ENCODE results near the gene ITGAX.

ITGAX gene

DNA sequence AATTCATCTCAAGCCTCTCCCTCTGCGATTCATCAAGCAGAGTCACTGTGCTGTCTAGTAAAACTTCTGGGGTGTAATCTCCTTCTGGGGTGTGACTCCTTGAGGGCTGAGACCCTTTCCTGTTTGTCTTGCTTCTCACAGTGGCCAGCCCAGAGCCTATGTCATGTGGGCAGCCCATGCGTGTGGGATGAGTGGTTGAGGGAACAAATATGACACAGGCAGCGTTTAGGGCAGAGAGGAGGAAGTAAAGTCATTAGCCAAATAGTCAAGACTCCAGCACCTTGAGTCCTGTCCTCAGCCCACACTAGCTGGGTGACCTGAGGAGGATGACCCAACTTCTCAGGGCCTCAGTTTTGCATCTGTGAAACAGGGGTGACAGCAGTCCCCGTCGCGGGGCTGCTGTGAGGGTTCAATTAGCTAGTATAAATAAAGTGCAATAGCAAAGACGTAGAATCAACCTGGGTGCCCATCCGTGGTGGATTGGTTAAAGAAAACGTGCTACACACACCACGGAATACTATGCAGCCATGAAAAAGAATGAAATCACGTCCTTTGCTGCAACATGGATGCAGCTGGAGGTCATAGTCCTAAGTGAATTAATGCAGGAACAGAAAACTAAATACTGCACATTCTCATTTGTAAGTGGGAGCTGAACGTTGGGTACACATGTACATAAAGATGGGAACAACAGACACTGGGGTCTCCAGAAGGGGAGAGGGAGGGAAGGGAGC lies 4.5 kb upstream of the ITGAX start:
- DNase-seq (ENCODE audit: low read depth): no peak

DNA sequence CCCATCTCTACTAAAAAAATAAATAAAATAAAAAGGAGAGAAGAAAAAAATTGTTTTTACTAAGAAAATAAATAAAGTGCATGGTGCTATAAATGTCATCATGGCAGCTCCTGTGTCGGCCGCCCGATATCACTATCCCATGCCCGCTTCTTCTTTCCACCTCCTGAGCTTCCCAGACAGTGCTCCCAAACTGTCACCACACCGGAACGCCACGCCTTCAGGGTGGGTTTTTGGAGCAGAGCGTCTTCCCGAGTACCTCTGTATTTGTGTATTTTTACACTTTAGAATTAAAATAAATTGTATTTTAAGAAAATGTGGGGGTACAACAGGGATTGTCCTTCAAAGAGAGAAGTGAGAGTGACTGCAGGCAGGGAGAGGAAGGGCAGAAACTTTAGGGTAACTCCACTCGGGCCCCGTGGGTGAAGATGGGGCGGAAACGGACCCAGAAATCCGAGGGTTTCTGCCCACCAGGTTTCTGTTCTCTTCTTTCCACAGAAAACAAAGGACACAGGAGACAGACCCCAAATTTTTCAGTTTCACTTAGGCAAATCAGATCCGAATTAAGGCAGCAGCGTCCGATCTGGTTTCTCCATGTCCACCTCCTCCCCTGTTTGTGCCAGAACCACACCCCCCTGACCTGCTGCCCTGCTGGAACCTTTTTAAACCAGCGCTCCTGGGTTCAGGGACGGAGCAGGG lies 3.6 kb upstream of the ITGAX start:
- DNase-seq (ENCODE audit: low read depth): no peak

DNA sequence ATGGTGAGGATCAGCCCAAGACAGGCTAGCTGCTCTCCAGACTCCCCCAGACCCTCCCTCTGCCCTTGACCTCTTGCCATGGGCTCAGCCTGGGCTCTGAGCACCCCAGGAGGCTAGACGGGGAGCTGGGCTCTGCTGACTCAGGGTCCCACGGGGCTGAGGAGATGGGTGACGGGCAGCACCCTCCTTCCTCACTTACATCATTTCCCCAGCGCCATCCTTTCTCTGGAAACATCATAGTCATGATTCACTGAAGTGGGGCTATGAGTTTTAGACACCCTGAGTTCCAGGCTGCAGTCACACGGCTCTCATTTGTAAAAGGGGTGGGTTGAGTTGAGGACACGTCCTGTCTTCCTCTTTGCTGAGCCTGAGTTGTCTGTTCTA lies 3.0 kb upstream of the ITGAX start:
- no peak for DNase-seq (ENCODE audit: low read depth)

DNA sequence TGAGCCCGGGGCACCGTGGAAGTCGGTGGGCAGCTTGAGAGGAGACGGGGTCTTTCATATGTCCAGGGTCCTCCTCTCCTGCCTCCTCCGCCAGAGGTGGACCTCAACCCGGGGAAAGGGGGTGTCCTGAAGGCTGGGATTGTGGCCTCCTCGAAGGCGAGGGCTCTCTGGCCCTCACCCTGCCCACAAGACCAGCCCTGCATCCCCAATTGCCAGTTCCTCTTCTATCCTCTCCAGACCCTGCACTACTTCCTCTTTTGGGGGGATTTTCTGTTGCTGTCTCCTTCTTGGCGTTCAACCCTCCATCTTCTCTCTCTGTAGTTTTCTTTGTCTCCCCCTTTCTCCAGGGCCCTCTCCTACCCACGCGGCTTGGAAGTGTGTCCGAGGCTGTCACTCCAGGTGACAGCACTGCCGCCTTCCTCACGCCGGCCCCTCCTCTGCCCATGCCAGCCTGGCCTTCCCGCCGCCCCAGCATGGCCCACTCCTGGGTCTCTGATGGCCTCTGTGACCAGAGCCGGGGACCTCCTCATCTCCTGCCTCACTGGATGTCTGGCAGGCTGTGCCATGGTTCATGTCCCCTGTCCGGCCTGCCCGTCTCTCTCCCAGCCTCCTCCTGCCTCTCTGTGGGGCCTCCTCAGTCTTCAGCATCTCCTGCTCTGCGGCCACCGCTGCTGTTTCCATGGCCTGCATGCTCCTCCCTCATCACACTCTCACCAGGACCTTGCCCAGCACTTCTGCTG lies 2.4 kb upstream of the ITGAX start:
- no peak for DNase-seq (ENCODE audit: low read depth)

DNA sequence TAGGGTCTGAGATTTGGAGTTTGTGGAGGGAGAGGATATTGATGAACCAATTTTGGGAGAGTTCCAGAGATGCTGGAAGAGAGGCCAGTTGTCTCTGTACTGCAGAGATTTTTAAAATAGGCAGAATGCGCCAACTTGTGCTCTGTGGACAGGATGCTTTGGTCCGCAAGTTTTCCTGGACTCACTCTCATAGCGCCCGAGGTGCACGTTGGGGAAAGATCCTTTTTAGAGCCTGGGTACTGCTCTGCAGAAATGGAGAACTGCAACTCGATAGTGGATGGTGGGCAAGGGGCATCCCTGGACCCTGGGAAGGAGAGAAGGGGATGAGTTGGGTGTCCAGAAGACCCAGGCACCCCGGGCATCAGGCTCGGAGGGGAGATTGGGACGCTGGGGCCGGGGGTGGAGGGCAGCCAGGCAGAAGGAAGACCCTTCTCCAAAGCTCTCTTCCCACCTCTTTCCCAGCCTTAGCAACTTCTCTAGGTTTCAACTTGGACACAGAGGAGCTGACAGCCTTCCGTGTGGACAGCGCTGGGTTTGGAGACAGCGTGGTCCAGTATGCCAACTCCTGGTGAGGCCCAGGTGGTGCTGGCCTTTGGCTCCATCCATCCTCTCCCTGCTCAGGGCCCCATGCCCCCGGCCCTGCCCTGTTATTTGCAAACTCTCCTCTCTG lies 590 bp downstream of the ITGAX start:
- DNase-seq (ENCODE audit: low read depth): no peak

DNA sequence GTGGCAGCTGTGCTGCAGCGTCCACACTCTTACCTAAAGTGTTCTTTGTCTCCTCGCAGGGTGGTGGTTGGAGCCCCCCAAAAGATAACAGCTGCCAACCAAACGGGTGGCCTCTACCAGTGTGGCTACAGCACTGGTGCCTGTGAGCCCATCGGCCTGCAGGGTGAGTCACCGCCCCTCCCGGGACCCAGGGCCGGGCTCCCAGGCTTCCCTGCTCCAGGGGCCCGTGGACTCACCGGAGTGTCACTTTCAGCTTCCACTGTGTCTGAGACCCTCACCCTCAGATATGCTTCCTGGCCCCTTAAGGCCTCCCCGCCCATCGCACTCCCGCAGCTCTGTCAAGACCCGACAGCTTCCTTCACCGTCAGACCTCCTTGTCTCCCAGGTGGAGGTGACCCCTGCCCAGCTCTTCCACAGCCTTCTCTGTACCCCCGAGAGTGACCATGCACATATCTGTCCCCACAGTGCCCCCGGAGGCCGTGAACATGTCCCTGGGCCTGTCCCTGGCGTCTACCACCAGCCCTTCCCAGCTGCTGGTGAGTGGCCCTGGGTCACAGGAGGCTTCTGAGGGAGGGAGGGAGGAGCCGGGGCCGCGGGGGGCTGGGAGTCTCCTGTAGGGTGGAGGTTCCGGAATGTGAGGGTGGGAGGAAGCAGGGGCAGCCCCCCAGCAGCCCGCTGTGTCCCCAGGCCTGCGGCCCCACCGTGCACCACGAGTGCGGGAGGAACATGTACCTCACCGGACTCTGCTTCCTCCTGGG lies 1.8 kb downstream of the ITGAX start:
- no peak for DNase-seq (ENCODE audit: low read depth)

DNA sequence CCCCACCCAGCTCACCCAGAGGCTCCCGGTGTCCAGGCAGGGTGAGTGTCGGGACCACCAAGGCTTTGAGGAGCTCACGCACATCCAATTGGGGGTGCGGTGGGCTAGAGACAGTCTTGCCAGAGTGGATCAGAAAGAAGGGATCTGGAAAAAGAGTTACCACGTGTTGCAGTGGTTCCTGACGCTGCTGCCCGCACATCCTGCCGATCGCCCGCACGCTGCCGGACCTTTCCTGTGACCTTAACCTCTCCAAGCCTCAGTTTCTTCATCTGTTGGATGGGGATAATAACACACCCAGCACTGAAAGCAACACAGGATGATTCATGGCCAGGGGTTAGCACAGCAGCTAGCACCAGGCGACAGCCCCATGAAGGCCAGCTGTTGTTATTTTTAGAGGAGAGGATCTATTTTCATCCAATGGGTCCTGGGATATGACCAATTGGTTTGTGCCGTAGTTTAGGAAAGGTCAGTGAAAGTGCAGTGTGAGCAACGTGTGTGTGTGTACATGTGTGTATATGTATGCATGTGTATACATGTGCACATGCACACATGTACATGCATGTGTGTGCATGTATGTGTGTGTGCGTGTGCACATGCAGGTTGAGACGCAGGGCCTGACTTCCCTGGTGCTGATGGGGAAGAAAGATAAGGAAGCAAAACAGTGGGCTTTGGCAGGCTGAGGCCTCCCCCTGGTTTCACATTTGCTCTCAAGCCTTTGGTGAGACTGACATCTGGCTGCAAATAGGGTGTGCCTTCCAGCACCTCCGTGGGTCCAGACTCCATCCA lies 2.5 kb downstream of the ITGAX start:
- DNase-seq (ENCODE audit: low read depth): no peak

DNA sequence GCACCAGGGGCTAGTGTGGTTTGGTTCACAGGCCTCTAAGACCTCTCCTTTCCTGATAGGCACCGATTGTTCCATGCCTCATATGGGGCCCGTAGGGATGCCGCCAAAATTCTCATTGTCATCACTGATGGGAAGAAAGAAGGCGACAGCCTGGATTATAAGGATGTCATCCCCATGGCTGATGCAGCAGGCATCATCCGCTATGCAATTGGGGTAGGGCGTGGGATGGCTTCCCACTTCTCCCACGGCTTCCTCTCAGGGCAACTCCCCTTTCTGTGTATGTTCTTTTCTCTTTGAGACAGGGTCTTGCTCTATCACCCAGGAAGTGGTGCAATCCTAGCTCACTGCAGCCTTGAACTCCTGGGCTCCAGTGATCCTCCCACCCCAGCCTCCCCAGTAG lies 5.3 kb downstream of the ITGAX start:
- DNase-seq (ENCODE audit: low read depth): no peak

DNA sequence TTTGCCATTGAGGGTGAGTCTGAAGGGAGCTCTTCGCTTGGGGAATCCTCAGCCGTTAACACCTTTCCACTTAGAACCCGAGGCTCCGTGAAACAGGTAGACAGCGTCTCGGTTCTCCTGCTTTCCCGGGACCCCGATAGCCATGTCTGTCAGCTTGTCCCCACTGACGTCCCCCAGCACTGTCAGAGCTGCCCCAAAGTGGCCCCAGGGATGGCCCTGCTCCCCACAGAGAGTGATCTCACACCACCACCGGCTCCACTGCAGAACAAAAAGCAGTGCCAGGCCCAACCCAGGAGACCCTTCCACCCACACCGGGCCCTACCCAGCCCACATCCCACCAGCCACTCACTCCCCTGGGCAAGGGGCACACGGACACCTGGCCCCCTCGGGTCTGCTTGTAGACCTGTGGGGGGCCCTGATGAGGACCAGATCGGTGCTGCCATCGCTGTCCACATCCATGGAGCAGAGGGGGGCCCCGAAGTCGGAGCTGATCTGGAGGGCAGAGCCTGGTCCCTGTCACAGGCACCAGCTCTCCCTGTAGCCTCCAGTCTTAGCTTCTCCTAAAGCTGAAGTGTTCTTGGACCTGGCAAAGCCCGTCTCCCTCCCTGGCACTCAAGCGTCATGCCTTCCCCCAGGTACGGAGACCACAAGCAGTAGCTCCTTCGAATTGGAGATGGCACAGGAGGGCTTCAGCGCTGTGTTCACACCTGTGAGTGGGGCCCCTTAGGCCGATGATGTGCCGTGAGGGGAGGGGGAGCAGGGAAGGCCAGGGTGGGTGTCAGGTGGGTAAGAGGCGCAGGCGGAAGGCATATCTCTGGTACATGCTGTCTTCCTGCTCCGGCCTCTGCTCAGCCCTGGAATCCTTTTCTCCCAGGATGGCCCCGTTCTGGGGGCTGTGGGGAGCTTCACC lies 6.5 kb downstream of the ITGAX start:
- DNase-seq (ENCODE audit: low read depth): no peak

DNA sequence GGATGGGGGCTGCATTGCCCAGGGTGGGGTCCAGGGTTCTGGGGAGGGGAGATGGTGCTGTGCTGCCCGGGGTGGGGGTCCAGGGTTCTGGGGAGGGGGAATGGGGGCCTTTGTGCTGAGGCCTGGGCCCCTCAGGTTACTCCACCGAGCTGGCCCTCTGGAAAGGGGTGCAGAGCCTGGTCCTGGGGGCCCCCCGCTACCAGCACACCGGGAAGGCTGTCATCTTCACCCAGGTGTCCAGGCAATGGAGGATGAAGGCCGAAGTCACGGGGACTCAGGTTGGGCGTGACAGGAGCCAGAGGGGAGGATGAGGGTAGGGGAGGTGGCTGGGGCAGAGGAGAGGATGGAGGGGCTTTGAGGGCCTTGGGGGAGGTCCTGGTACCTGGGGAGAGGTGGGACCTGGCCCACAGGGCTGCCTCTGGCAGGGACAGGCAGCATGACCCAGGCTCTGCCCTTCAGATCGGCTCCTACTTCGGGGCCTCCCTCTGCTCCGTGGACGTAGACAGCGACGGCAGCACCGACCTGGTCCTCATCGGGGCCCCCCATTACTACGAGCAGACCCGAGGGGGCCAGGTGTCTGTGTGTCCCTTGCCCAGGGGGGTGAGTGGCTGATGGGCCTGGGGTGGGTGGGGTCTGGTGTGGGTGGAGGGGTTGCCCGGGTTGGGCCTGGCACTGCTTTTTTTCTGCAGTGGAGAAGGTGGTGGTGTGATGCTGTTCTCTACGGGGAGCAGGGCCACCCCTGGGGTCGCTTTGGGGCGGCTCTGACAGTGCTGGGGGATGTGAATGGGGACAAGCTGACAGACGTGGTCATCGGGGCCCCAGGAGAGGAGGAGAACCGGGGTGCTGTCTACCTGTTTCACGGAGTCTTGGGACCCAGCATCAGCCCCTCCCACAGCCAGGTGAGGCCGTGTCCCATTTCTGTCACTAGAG lies 7.8 kb downstream of the ITGAX start:
- DNase-seq (ENCODE audit: low read depth): no peak

DNA sequence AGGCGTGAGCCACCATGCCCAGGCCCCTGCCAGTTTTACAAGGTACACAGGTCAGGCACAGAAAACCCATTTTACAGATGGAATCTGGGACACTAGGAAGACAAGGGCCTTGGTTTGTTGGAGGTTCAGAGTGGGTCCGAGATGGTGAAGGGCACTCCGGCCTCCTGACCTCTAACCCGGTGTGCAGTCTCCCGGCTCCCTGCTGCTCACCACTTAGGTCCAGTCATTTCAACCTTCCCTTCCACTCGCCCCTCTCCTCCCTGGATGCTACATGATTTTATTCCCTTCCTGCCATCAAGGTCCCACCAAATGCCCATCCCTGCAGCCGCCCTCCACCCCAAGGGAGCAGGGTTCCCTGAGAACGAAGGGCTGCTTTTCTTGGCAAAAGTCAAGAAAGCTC lies 8.7 kb downstream of the ITGAX start:
- DNase-seq (ENCODE audit: low read depth): no peak

DNA sequence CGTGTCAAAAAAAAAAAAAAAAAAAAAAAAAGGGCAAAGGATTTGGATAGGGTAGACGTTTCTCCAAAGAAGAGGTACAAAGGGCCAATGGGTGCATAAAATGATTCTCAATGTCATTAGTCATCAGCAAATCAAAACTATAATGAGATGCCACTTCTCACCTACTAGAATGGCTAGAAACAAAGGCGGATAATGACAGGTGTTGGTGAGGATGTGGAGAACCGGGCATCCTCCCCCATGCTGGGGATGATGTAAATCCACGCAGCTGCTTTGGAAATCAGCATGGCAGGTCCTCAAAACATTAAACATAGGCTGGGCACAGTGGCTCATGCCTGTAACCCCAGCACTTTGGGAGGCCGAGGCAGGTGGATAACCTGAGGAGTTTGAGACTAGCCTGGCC lies 9.4 kb downstream of the ITGAX start:
- DNase-seq (ENCODE audit: low read depth): no peak

DNA sequence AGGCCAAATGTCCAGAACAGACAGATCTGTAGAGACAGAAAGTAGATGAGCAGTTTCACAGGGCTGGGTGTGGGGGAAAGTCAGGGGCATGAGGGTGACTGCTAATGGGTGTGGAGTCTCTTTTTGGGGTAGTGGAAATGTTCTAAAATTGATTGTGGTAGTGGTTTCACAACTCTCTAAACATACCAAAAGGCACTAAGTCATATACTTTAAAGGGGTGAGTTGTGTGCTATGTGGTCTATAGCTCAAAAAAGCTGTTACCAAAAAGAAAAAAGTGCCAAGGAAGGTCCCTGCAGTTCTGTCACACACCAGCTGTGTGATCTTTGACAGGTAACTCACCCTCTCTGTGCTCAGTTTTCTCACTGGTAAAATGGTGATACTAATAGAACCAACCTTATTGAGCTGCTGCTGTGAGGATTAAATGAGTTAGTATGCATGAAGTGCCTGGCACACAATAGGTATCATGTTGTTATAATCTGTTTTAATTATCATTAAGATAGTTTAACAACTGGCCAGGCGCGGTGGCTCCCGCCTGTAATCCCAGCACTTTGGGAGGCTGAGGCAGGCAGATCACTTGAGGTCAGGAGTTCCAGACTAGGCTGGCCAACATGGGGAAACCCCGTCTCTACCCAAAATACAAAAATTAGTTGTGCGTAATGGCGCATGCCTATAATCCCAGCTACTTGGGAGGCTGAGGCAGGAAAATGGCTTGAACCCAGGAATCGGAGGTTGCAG lies 10.3 kb downstream of the ITGAX start:
- DNase-seq (ENCODE audit: low read depth): no peak

DNA sequence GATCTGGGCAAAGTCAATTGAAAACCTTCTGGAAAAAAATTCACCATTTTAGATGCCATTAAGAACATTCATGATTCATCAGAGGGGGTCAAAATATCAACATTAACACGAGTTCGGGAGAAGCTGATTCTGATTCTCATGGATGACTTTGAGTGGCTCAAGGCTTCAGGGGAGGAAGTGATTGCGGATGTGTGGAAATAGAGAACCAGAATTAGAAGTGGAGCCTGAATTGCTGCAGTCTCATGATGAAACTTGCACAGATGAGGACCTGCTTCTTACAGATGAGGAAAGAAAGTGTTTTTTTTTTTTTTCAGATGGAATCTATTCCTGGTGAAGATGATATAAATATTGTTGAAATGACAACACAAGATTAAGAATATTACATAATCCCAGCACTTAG lies 12.9 kb downstream of the ITGAX start:
- DNase-seq (ENCODE audit: low read depth): no peak

DNA sequence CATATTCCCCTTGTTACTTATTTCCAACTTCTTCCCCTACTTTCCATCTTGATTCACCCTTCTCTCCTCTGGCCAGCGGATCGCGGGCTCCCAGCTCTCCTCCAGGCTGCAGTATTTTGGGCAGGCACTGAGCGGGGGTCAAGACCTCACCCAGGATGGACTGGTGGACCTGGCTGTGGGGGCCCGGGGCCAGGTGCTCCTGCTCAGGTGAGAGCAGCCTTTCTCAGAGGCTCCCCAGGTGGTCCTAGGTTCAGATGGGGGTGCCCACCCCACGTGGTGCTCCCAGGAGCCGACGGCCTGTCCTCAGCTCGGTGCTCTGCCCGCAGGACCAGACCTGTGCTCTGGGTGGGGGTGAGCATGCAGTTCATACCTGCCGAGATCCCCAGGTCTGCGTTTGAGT lies 16.0 kb downstream of the ITGAX start:
- no peak for DNase-seq (ENCODE audit: low read depth)

DNA sequence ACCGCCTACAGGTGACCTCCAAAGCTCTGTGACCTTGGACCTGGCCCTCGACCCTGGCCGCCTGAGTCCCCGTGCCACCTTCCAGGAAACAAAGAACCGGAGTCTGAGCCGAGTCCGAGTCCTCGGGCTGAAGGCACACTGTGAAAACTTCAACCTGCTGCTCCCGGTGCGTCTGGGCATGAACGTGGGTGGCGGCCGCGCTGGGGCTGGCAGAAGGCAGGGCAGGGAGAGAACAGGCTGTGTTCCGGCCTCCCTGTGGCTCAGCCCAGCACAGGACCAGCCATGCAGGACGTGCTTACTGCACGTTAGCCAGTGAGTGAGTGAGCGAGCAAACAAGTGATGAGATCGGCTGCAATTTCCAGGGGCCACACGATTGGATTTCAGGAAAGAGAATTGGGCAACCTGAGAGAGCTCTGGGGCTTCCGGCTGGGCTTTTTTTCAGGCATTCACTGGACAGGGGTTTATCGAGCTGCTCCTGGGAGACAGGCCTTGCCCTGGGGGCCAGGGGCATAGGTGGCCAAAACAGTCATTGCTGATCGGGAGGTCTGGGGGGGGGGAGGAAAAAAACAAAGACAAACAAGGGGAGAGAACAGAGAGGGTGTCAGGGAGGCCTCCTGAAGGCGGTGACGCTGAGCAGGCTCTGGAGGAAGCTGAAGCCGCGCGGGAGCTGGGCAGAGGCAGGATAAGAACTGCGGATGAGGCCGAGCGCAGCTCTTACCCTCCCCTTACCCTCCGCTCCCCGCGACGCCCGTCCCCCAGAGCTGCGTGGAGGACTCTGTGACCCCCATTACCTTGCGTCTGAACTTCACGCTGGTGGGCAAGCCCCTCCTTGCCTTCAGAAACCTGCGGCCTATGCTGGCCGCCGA lies 16.9 kb downstream of the ITGAX start:
- no peak for DNase-seq (ENCODE audit: low read depth)

DNA sequence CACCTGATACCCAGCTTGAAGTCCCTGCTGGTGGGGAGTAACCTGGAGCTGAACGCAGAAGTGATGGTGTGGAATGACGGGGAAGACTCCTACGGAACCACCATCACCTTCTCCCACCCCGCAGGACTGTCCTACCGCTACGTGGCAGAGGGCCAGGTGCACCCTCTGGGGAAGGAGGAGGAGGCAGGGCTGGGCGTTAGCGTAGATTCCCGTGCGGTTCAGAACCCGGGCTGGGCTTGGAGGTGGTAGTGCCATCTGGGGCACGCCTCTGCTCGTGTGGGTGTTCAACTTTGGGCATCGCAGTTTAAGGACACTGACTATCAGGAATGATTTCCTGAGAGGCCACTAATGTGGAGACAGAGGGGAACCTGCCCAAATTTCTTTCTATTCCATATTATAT lies 18.3 kb downstream of the ITGAX start:
- no peak for DNase-seq (ENCODE audit: low read depth)

Data from activated T-helper 9 cell treated with anti-CD3 and anti-CD28 coated beads, Interleukin-2, amount 50 U/mL, for 16 hours (primary cell).